Measurements from ENCODE around the gene APOH.

Gene APOH

DNA sequence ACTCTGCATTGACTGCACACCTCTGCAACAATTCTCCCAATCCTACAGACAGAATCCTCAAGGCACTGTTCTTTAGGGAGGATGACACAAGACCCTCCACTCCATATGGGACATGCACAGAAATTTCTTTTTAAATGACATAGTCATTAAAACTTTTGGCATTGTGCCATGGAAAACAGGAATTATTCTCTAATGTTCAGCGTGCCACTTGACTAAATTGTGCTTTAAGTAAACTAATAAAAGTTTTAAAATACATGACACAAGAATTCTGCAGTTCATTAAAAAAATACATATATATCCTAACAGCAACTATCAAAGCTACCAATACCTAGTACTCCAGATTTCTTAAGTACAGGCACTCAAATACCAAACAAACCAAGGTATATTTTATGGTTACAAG is 53.3 kb downstream of the APOH start:
- no peak overlapping the region for H3K27ac ChIP-seq
- TF ChIP-seq CTCF (IDR thresholded peaks at IDR 0.05) = no peak
- no peak for TF ChIP-seq ZFX (IDR thresholded peaks at IDR 0.05; ENCODE audit: borderline replicate concordance)

DNA sequence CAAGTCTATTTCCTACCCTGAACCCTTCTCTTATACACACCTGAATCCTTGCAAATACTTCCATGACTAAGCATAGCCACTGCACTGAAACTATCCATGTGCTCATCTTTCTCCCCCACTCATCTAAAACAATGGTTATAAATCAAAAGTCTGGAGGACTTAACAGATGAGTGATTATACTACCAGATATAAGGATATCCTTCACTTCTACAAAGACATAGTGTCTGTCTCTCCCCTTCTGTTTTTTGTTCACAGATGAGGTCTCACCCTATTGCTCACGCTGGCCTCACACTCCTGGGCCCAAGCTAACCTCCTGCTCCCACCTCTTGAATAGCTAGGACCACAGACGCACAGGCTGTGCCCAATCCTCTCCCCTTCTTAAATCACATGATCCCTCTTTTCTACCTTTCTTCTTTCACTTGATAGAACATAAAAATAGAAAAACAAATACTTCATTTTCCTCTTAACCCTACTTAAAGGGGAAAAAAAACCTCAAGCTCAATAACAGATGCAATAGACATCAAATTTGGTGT is 56.5 kb downstream of the APOH start:
- no peak overlapping the region for H3K27ac ChIP-seq
- TF ChIP-seq ZFX (IDR thresholded peaks at IDR 0.05; ENCODE audit: borderline replicate concordance) (no peak), CTCF (IDR thresholded peaks at IDR 0.05) (no peak)

- no peak for TF ChIP-seq ZFX (IDR thresholded peaks at IDR 0.05; ENCODE audit: borderline replicate concordance)
- no peak for TF ChIP-seq CTCF (IDR thresholded peaks at IDR 0.05)
- no peak overlapping the region for H3K27ac ChIP-seq
These were observed 57.1 kb downstream of the APOH start for GRCh38 chr17:66172144-66172543.

DNA sequence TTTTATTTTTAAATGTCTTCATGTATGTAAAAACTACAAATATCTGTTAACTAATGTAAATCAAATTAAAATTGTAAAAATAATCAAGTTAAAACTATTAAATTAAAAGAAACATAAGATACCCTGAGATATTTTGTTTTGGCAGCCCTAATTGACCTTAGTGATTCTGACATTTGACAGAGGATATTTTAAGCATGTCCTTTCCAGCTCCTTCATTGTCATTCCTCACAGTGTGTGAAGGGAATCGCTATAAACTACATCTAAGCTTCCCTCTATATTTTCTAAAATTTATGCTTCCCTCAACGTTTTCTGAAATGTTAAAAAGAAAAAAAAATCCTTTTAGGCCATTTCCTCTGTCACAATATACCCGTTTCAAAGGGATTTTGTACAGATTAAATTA is 57.5 kb downstream of the APOH start:
- TF ChIP-seq CTCF (IDR thresholded peaks at IDR 0.05) (no peak), ZFX (IDR thresholded peaks at IDR 0.05; ENCODE audit: borderline replicate concordance) (no peak)

DNA sequence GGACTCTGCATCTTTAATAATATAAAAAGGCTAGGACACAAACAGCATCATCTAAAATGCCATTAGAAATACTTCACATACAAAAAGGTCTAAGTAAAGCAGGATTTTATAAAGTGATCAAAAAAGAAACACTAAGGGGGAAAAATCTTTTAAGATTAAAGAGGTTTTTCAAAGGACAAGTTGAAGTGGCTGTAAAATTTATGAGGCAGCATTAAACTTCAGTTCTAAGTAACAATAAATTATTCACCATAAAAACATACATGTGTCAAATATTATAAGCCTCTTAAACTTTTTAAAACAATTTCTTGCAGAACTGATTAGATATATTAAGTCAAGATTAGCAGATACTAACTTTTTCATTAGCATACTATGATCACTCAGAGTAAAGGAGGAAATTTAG is 58.0 kb downstream of the APOH start:
- H3K27ac ChIP-seq = no peak overlapping the region
- TF ChIP-seq ZFX (IDR thresholded peaks at IDR 0.05; ENCODE audit: borderline replicate concordance) = no peak
- TF ChIP-seq CTCF (IDR thresholded peaks at IDR 0.05) = no peak

More for the DNA sequence above, 57.5 kb downstream of the APOH start:
- H3K27ac ChIP-seq = no peak overlapping the region

GRCh38 chr17:66169839-66170238 is 59.4 kb downstream of the APOH start:
- TF ChIP-seq ZFX (IDR thresholded peaks at IDR 0.05; ENCODE audit: borderline replicate concordance) (no peak), CTCF (IDR thresholded peaks at IDR 0.05) (no peak)

GRCh38 chr17:66167189-66167815 is 61.9 kb downstream of the APOH start:
- no peak for TF ChIP-seq CTCF (IDR thresholded peaks at IDR 0.05)
- TF ChIP-seq ZFX (IDR thresholded peaks at IDR 0.05; ENCODE audit: borderline replicate concordance) = no peak

More at GRCh38 chr17:66169839-66170238, 59.4 kb downstream of the APOH start:
- no peak overlapping the region for H3K27ac ChIP-seq

More at GRCh38 chr17:66167189-66167815, 61.9 kb downstream of the APOH start:
- no peak overlapping the region for H3K27ac ChIP-seq
